Activated CD4-positive, CD25-positive, alpha-beta regulatory T cell treated with anti-CD3 and anti-CD28 coated beads, Interleukin-2, amount 50 U/mL, for 16 hours (primary cell): ENCODE data around the gene THAP11.
"Not testable (repeated sequence)": the region's sequence is repeated elsewhere in the genome, so short reads cannot be mapped to it uniquely, and the experiment has no call there.

ENCODE experiments used
- DNase-seq: peaks from one replicate; pipeline ENCODE4 v3.0.0-alpha.2; 2020; ENCODE audit warnings: low read depth, low spot score

THAP11 gene

GRCh38 chr16:67862623-67863583 lies 20.8 kb downstream of the THAP11 start:
- DNase-seq, result no peak

- DNase-seq, result not testable (repeated sequence)
These were observed 21.9 kb downstream of the THAP11 start for GRCh38 chr16:67864044-67864443.

GRCh38 chr16:67864594-67864993 lies 22.5 kb downstream of the THAP11 start:
- DNase-seq, result no peak

- no peak for DNase-seq
These were observed 23.2 kb downstream of the THAP11 start for GRCh38 chr16:67865318-67865717.

- no peak for DNase-seq
These were observed 26.2 kb downstream of the THAP11 start for GRCh38 chr16:67868290-67868689.

GRCh38 chr16:67869653-67870052 lies 27.5 kb downstream of the THAP11 start:
- no peak for DNase-seq

- no peak for DNase-seq
These were observed 29.1 kb downstream of the THAP11 start for GRCh38 chr16:67871256-67871655.

GRCh38 chr16:67872131-67872630 lies 30.1 kb downstream of the THAP11 start:
- DNase-seq, result no peak

- peak; percentile 81 for DNase-seq
These were observed 30.7 kb downstream of the THAP11 start, which contains the start of gene EDC4 for GRCh38 chr16:67872631-67873434. TSS of gene EDC4 (plus strand) at chr16:67873052. CDS start at chr16:67873262, 210 bp downstream.

GRCh38 chr16:67873435-67874370 lies 31.6 kb downstream of the THAP11 start:
- DNase-seq, result no peak

- DNase-seq, result no peak
These were observed 32.3 kb downstream of the THAP11 start for GRCh38 chr16:67874372-67874771.

GRCh38 chr16:67877064-67877463 lies 34.9 kb downstream of the THAP11 start:
- DNase-seq, result no peak

- no peak for DNase-seq
These were observed 36.1 kb downstream of the THAP11 start for GRCh38 chr16:67878232-67878631.

GRCh38 chr16:67878846-67879245 lies 36.7 kb downstream of the THAP11 start:
- no peak for DNase-seq

GRCh38 chr16:67879462-67879861 lies 37.3 kb downstream of the THAP11 start:
- no peak for DNase-seq

GRCh38 chr16:67879936-67880335 lies 37.8 kb downstream of the THAP11 start:
- DNase-seq, result no peak

GRCh38 chr16:67880584-67880983 lies 38.5 kb downstream of the THAP11 start:
- no peak for DNase-seq

- no peak for DNase-seq
These were observed 39.6 kb downstream of the THAP11 start for GRCh38 chr16:67881621-67882161.

- no peak for DNase-seq
These were observed 40.4 kb downstream of the THAP11 start for GRCh38 chr16:67882374-67883145.
